Non-pigmented ciliary epithelial cell (primary cell): ENCODE data around the gene ALOX15B.
"Not testable (repeated sequence)": the region's sequence is repeated elsewhere in the genome, so short reads cannot be mapped to it uniquely, and the experiment has no call there.

Source experiments
- DNase-seq: peaks from one replicate; pipeline ENCODE4 v3.0.0-alpha.2; 2010; ENCODE audit warnings: low read depth

ALOX15B gene

DNA sequence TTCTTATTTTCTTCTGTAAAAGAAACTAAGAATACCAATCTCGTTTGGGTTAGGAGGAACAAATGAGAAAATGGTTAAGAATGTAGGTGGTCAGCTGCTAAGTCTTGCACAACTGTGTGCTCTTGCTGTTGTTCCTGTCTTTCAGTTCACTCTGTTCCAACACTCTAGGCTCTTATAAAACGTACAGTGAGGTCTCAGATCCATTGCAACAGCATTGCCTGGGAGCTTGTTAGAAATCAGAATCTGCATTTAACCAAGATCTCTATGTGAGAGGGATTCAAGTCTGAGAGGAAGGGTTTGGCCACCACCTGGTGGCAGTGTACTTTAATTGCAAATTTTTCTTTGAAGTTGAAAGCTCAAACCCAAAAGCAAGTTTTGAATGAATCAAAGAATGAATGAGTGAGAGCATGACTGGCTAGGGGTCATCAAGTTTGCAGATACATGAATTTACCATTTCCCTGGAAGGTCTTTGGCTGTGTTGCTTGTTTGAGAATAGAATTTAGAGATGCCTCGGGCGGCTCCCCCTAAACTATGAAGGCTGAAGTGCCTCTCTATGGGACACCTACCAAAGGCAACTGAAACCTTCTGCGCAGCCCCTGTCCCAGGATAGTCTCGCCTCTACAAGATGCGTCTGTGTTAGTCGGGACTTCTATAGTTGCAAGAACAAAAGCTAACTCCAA is 2.5 kb downstream of the ALOX15B start:
- peak; percentile 47 for DNase-seq

DNA sequence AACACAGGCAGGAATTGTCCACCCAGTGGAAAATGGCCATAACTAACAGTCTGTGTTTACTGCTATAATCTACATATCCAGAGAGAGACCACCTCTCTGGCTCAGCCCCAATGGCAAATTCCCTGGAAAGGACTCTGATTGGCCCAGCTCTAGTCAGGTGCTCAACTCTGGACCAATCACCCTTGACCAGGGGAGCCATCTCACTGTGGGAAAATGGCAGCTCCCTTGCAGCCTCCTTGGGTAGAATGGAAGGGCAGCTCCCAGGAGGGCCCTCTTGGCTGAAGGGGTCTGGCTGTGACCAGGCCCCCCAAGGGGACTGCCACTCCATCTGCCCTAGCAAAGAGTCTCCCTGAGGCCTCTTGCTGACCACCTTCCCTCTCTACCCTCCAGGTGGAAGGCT is 3.1 kb downstream of the ALOX15B start:
- no peak for DNase-seq

DNA sequence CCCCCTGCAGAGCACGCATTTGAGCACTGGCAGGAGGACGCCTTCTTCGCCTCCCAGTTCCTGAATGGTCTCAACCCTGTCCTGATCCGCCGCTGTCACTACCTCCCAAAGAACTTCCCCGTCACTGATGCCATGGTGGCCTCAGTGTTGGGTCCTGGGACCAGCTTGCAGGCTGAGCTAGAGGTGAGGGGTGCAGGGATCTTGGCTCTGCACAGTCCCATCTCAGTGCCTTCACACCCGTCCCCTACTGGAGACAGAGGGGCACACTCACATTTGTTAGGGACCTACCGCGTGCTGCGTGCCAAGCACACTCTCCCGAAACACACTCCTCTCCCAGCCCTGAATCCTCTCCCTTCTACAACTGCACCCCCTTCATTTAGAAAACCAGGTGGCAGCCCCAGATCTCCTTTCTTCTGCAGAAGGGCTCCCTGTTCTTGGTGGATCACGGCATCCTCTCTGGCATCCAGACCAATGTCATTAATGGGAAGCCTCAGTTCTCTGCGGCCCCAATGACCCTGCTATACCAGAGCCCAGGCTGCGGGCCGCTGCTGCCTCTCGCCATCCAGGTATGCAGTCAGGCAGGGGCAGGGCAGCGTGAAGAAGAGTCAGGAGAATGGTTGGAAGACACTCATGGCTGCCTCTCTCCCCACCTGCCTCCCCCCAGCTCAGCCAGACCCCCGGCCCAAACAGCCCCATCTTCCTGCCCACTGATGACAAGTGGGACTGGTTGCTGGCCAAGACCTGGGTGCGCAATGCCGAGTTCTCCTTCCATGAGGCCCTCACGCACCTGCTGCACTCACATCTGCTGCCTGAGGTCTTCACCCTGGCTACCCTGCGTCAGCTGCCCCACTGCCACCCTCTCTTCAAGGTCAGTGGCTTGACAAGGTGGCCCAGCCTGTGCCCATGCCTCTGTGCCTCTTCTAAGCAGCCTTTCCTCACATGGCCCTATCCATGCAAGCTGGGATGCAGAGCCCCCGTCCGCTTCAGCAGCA is 6.3 kb downstream of the ALOX15B start:
- no peak for DNase-seq

DNA sequence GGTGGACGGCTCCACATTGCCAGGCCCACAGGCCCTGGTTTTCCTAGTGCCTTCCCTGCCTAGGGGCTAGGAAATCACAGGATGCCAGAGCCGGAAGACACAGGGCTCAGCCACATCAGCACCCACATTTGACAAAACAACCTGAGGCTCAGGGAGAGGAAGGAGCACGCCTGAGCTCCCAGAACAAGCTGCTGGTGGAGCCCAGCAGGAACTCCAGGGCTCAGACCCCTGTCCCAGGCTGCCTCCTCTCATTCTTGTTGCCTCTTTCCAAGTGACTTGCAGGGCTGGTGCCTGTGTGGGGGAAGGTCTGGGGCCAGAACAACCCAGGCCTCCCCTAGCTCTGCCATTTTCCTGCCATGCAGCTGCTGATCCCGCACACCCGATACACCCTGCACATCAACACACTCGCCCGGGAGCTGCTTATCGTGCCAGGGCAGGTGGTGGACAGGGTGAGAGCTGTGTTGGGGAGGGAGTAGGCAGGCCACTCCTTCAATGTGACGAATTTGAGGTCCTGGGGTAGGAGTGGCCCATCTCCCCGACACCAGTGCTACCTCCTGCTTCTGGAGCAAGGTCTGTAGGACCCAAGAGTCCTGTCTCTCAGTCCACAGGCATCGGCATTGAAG is 7.6 kb downstream of the ALOX15B start:
- no peak for DNase-seq

DNA sequence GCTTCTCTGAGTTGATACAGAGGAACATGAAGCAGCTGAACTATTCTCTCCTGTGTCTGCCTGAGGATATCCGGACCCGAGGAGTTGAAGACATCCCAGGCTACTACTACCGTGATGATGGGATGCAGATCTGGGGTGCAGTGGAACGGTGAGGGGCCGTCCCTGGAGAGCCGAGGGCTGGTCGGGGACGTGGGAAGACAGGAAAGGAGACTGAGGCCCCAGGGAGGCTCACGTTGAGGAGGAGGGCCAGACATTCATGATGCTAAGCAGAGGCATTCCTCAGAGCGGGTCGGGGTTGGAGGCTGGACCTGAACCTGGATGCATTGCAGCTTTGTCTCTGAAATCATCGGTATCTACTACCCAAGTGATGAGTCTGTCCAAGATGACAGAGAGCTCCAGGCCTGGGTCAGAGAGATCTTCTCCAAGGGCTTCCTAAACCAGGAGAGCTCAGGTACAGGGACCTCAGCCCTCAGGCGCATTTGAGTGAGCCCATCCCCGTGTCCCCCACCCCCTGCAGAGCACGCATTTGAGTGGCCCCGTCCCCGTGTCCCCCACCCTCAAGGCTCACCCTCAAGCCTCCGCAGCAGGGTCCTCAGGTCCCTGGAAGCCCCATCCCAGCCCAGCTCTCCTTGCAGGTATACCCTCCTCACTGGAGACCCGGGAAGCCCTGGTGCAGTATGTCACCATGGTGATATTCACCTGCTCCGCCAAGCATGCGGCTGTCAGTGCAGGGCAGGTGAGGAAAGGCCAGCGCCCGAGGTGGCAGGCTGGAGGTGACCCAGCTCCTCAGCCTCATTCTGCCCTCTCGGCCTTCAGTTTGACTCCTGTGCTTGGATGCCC is 8.3 kb downstream of the ALOX15B start:
- DNase-seq: no peak

DNA sequence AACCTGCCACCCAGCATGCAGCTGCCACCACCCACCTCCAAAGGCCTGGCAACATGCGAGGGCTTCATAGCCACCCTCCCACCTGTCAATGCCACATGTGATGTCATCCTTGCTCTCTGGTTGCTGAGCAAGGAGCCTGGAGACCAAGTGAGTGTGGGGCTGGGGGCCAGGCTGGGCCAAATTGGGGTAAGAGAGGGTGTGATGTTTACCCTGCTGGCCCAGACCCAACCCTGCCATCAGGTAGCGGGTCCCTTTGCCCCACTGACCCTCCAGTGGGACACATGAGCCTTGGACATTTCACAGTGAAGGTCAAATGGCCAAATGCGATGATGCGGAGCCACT is 8.9 kb downstream of the ALOX15B start:
- DNase-seq: no peak

DNA sequence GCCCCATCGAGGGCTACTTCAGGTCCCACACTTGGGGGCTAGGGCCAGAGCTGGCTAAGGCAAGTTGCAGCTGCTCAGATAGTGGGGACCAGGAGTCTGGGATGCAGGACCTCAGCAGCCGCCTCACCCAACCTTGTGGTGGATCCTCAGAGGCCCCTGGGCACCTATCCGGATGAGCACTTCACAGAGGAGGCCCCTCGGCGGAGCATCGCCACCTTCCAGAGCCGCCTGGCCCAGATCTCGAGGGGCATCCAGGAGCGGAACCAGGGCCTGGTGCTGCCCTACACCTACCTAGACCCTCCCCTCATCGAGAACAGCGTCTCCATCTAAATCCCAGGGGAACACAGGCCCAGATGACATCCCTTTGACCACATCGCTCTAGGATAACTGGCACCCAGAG is 9.4 kb downstream of the ALOX15B start:
- no peak for DNase-seq

DNA sequence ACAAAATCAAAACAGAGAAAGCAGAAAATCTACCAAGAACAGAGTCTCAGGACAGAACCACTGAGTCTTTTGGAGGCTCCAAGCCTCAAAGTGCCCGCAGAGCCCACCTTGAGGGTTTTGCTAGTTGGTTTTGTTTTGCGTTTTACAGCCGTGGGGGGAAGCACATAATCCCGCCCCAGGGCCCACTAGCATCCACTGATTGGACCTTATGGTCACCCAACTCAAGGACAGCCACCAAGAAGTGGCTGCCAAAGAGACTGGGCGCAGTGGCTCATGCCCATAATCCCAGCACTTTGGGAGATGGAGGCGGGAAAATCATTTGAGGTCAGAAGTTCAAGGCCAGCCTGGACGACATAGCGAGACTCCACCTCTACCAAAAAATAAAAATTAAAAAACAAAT is 9.9 kb downstream of the ALOX15B start:
- DNase-seq: no peak

DNA sequence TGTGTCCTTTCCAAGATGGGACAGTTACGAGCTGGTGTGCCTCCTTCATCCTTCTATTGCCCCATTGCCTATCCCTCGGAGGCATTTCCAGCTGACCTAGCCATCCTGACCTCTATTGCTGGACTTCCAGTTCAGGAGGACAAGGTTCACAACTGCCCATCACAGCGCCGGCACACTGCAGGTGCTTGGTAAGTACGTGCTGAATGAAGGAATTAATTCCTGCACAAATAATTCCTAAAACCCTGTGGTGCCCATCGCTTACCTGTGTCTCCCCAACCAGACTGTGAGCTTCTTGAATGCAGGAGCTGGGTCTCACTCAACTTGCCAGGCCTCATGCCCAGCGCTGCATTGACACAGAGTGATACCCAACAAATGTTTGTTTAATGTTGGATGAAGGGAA is 13.0 kb downstream of the ALOX15B start:
- DNase-seq: no peak

DNA sequence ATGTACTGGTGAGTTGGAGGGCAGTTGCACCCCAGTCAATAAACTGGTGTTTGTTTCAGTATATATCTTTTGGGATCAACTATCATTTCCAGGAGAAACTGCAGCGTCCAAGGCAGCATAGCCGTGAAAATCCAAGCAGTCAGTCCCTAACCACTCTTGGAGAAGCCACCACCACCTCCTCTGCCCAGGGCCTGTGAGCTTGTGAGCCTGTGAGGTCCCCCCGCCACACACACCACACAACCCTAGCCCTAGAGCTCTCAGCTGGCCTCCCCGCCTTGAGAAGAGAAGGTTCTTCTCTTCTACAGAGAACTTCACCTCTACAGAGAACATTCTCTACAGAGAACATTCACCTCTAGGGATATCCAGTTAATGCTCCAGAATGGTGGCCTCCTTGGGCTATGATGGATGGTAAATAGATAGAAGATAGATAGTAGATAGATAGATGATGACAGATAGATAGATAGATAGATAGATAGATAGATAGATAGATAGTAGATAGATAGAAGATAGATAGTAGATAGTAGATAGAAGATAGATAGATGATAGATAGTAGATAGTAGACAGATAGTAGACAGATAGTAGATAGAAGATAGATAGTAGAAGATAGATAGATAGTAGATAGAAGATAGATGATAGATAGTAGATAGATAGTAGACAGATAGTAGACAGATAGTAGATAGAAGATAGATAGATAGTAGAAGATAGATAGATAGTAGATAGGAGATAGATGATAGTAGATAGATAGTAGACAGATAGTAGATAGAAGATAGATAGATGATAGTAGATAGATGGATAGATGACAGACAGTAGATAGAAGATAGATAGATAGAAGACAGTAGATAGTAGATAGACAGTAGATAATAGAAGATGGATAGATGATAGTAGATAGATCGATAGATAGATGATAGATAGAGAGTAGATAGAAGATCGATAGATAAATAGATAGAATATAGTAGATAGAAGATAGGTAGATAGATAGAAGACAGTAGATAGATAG is 13.7 kb downstream of the ALOX15B start:
- no peak for DNase-seq

DNA sequence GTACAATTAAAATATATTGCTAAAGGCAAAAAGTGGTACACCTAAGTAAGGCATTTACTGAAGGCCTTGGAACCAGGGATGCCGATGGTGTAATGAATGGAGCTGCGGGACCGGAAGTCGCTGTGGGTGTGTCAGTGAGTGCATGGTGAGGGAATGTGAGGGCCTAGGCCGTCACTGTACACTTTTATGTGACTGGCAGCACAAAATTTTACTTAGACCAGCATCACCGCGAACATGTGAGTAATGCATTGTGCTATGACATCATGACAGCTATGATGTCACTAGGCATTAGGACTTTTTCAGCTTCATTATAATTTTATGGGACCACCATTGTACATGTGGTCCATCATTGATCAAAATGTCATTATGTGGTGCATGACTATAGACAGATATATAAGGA is 14.7 kb downstream of the ALOX15B start:
- DNase-seq: no peak

DNA sequence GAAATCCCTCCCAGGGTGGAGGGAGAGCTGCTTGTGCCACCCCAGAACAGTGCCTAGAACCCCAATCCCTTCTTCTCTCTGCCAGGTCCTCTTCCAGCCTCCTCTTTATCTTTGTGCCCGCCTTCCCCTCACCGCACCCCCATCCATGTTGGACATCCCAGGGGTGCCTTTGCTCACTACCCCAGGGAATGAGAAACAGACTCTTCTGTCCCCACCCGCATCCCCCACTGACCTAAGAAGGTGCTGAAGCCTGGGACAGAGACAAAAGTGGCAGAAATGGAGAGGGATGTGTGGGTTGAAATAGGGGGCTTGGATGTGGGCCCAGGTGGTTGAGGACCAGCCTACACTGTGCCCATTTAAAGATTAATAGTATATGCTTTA is 17.0 kb downstream of the ALOX15B start:
- DNase-seq: no peak

DNA sequence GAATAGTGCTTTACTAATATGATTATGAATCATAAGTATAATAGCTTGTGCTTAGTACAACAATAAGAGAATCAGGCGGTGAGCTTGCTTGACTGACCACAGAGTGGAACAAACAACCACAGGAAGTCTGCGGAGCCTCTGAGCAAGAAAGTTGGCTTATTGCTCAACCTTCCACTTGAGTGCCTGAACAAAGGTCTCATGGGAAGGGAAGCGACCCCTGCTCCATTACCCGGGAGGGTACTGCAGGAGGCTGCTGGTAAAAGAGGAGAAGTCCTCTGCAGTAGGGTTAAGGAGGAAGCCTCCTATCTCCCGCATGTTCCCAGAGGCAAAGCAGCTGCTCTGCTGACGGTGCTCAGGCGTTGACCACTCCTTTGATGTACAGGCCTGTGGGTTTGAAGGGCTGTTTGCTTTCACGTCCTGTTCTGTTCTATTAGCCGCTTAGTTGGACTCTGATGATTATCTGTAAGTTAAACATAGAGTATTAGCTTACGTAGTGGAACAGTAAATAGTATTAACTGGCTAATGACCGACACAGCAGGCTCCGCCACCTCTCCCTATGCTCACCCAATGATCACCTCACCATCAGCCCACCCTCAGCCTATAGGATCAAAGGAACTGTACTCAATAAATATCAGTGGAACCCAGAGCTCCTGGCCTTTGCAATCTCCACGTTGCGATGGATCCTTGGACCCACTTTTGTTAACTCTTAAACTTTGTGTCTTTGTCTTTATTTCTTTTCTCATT is 17.5 kb downstream of the ALOX15B start:
- peak; percentile 67 for DNase-seq

DNA sequence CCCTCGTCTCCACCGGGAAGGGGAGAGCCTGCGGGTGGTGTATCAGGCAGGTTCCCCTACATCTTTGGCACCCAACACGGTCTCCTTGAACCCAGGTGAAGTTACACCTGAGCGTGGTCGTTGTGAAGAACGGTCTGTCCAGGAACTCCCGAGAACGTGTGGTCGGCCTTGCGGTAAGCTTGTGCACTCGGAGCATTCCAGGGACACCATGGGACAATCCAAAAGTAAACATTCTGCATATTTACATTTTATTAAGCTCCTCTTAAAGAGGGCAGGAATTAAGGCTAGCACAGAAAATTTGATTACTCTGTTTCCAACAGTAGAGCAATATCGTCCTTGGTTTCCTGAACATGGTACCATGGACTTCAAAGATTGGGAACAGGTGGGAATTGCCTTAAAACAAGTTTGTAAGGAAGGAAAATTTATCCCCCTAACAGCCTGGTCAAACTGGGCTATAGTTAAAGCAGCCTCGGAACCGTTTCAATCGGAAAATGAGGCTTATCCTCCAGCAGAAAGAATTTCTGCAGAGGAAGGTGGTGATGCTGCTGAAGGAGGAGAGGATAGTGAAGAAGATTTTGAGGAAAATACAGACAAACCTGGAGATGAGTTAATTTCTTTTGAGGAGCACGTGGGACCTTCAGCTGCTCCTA is 18.2 kb downstream of the ALOX15B start:
- DNase-seq: no peak

DNA sequence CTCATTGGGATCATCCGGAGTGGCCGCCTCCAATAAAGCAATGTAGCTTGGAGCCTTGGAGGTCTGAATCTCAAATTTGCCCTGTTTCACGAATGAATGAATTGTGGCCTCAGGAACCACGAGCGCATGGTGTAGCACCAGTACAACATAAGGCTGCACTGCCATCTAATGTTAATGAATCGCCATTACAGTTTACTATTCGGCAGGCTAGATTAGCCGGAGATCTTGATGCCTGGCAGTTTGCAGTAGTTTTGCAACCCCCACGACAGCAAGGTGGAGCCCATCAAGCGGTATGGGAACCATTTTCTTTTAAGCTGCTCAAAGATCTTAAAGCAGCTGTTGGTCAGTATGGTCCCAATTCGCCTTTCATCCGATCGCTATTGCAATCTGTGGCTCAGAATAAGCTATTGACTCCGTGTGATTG is 18.8 kb downstream of the ALOX15B start:
- peak; percentile 51 for DNase-seq

DNA sequence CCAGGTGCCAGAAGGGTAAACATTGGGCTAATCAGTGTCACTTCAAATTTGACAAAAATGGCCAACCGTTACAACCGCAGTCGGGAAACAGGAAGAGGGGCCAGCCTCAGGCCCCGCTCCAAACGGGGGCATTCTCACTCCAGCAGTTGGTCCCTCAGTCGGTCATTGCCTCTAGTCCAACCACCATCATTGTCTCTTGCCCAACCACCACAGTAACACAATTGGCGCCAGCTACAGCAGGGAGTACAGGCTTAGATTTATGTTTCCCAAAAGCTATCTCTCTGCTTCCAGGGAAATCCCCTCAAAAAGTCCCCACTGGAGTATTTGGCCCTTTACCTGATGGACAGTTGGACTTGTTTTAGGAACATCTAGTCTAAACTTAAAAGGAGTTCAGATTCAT is 20.3 kb downstream of the ALOX15B start:
- DNase-seq: no peak

DNA sequence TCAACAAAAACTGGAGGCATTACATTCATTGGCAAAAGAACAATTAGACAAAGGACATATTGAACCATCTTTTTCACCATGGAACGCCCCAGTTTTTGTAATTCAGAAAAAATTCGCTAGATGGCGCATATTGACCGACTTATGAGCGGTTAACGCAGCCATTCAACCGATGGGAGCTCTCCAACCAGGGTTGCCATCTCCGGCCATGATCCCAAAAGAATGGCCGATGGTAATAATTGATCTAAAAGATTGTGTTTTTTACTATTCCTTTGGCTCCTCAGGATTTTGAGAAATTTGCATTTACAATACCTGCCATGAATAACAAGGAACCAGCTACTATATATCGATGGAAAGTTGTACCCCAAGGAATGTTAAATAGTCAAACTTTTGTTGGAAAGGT is 21.4 kb downstream of the ALOX15B start:
- peak; percentile 35 for DNase-seq

DNA sequence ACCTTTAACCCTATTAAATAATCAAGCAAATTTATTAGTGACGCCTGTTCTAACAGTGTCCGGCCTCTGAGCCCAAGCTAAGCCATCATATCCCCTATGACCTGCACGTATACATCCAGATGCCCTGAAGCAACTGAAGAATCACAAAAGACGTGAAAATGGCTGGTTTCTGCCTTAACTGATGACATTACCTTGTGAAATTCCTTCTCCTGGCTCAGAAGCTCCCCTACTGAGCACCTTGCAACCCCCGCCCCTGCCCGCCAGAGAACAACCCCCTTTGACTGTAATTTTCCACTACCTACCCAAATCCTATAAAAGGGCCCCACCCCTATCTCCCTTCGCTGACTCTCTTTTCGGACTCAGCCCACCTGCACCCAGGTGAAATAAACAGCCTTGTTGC is 23.0 kb downstream of the ALOX15B start:
- not testable (repeated sequence) for DNase-seq

DNA sequence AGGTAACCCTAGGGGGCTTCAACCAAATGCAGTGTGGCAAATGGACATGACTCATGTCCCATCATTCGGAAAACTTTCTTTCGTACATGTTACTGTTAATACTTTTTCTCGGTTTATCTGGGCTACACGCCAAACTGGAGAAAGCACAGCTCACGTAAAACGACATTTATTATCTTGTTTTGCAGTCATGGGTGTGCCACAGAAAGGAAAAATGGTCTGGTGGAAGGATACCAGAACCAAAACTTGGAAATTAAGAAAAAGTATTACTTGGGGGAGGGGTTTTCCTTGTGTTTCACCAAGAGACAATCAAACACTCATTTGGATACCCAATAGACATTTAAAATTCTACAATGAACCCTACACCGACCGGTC is 23.6 kb downstream of the ALOX15B start:
- no peak for DNase-seq
